GM18867 (cell line): ENCODE results near the gene LTBP3.
A peak's percentile ranks its signal among the peaks of the same experiment; 100 is the strongest.
"Not testable (repeated sequence)": the region's sequence is repeated elsewhere in the genome, so short reads cannot be mapped to it uniquely, and the experiment has no call there.

ENCODE experiments used
- ATAC-seq: cut with Tn5 transposase; IDR thresholded peaks from one replicate; pipeline ENCODE4 v1.9.1; 2021; ENCODE audit warnings: mild to moderate bottlenecking, moderate library complexity; ENCODE audit not compliant: unreplicated experiment

LTBP3 gene

GRCh38 chr11:65572356-65573051 is 14.3 kb upstream of the LTBP3 start, which contains the start of gene FAM89B:
FAM89B (plus strand) TSS chr11:65572538; CDS start chr11:65572670, 132 bp downstream.
- ATAC-seq, result no peak

GRCh38 chr11:65571940-65572339 is 13.8 kb upstream of the LTBP3 start:
- no peak for ATAC-seq

- no peak for ATAC-seq
Observed at GRCh38 chr11:65571420-65571819, 13.3 kb upstream of the LTBP3 start.

GRCh38 chr11:65569973-65570918 is 12.1 kb upstream of the LTBP3 start, which contains the start of gene ZNRD2:
ZNRD2 (plus strand) TSS chr11:65570477; CDS start chr11:65570492, 15 bp downstream.
- peak; percentile 62 for ATAC-seq

- peak; percentile 4 for ATAC-seq
Observed at GRCh38 chr11:65569164-65569972, 11.2 kb upstream of the LTBP3 start.

DNA sequence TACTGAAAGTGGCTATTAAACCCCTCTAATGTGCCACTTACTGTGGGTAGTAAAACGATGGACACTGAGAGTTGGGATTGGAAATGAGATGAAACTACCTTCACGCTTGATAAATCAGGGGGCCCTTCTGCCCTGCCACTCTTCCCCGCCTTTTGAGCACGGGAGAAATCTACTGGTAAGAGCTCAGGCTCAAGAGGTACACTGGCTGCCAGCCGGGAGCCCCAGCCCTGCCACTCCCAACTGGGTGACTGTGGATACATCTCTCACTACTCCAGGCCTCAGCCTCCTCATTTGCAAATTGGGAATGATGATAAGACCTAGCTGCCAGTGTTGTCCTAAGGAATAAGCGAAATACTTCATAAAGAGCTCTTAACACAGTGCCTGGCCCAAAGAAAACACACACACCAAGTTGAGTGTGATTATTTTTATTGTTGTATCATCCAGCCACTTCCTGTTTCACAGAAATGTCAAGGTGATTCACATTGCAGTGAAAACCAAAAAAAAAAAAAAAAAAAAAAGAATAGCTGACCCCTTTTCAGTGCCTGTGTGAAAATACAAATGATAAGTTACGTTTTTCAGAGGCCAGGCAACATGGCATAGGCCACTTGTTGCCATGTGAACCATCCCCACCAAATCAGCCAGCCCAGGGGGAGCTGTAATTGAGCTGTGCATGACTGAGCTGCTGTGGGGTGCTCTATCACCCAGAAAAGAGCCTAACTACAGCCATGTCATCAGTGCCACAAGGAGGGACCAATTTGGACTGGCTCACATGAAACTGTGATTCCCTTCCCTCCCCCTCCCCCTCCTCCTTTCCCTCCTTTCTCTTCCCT is 7.7 kb upstream of the LTBP3 start:
- ATAC-seq, result no peak

GRCh38 chr11:65564879-65565559 is 6.9 kb upstream of the LTBP3 start:
- not testable (repeated sequence) for ATAC-seq

DNA sequence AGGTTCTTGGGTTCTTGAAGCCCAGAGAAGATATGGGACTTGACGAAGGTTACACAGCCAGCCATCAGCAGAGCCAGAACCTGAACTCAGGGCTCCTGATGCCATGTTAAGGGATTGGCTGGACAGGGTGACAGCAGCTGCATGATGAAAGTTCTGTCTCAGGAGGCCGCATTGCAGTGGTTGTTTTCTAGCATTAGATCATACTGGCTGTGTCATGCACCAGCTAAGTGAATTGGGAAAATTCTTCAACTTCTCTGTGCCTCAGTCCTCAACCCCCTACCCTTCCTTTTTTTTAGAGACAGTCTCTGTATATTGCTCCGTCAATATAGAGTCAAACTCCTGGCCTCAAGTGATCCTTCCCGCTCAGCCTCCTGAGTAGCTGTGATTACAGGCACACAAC is 5.4 kb upstream of the LTBP3 start:
- no peak for ATAC-seq

DNA sequence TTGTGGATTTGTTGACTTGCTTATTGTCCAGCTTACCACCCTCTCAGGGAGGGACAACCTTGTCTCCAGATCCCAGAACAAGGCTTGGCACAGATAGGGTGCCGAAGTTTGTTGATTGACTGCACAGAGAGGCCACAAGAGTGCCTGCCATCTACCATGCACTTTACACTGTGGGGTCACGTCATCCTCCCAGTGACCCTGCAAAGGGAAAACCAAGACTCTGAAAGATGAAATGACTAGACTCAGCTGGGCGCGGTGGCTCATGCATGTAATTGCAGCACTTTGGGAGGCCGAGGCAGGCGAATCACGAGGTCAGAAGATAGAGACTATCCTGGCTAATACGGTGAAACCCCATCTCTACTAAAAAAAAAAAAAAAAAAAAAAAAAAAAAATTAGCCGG is 4.6 kb upstream of the LTBP3 start:
- ATAC-seq, result no peak

GRCh38 chr11:65562020-65562419 is 3.9 kb upstream of the LTBP3 start:
- ATAC-seq, result no peak

GRCh38 chr11:65560555-65561418 is 2.6 kb upstream of the LTBP3 start:
- no peak for ATAC-seq

- ATAC-seq, result no peak
Observed at GRCh38 chr11:65559951-65560537, 1.9 kb upstream of the LTBP3 start.

GRCh38 chr11:65559535-65559934 is 1.4 kb upstream of the LTBP3 start:
- no peak for ATAC-seq

- no peak for ATAC-seq
Observed at GRCh38 chr11:65558930-65559509, 861 bp upstream of the LTBP3 start.

- ATAC-seq, result no peak
Observed at GRCh38 chr11:65557280-65558001, 718 bp downstream of the LTBP3 start.

DNA sequence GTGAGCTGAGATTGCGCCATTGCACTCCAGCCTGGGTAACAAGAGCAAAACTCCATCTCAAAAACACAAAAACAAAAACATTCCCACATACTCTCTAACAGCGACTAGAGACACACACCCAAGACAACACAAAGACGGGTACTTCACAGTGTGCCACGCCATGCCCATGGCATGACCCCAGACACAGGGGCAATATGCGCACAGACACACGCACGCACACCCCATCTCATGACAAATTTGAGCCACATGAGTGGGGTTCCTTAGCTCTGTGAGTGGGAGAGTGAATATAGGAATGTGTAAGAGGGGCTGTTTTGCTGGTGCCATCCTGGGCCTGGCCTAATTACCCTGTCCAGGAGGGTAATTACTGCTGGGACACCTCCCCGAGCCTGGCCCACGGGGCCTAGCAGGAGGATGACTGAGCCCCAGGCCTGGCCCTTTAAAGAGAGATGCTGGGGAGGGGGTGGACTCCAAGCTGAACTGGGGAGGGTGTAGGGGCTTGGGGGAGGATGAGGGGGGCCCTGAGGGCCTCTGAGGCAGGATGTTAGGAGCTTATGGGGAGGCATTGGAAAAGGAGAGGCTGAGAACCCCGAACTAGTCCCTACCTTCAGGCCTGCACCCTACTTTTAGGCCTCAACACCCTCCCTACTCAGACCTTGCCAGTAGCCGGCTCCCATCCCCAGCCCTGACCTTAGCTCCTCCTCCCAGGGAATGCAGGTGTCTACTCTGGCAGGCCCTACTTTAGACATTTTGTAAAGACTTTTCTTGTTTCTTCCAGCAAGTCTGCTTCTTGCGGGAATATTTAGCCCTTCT is 1.5 kb downstream of the LTBP3 start:
- ATAC-seq, result no peak
